ENCODE results near the gene CCDC167.

GRCh38 chr6:37451441-37452193, 48.1 kb downstream of the CCDC167 start:
- TF ChIP-seq CTCF (IDR thresholded peaks at IDR 0.05) (no peak), POLR2A (IDR thresholded peaks at IDR 0.05) (no peak)
